Head of caudate nucleus (tissue), 42 donors: ENCODE measurements around the gene C12orf75.
A peak's percentile ranks its signal among the peaks of the same experiment; 100 is the strongest.
"Not testable (repeated sequence)": the region's sequence is repeated elsewhere in the genome, so short reads cannot be mapped to it uniquely, and the experiment has no call there.

ENCODE experiments used
- DNase-seq, 42 donors: peaks; one replicate each; pipeline versions ENCODE4 v3.0.0 to v3.0.0-alpha.2; 2020 to 2021; ENCODE audit warnings: mixed read lengths in 7 of 42
- intact Hi-C: fragments of 100-400 bp; cut with DNase I; formaldehyde crosslinking; loops from one replicate; pipeline ENCODE4 v1.15.0; 2022

Gene C12orf75

GRCh38 chr12:105330283-105330930 is at the start of gene C12orf75:
Gene C12orf75 (plus strand): TSS chr12:105330691. CDS start chr12:105330892, 201 bp downstream.
- peak; percentile 34 to 86 (median 77) for DNase-seq
- intact Hi-C loops = no loop called here

DNA sequence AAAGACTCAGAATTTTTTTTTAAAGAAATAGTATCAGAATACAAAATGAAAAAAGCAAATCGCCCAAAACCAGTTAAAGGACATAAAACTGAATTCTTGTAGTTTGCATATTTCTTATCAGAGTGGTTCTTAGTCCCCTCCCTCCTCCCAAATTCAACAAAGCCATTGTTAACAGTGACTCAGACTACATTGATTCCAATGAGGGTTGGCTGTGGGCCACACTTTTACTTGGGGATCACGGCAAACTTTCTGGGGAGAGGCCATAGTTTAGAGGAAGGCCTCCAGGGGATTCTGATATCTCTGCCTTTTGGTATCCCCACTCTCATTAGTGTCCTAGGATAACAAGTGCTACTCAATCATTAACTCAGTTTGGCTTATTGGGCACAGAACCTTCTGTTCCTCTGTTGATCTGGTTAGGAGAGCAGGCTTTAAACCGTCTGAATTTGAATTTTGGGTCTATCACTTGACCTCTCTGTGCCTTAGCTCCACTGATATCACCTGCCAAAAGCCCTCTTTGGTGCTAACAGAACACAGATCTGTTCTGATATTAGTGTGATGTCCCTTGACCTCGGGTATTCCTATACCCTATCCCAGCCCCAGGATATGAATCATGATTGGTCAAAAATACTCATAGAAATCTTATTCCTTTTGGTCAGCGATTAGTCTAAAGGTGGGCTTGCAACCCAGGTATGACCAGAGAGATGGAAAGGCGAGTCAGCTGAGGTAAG is 49.4 kb upstream of the C12orf75 start:
- no peak for DNase-seq
- intact Hi-C loops = no loop called here

- no peak for DNase-seq
- intact Hi-C loops = no loop called here
Measured at GRCh38 chr12:105281694-105282049, 48.8 kb upstream of the C12orf75 start.

DNA sequence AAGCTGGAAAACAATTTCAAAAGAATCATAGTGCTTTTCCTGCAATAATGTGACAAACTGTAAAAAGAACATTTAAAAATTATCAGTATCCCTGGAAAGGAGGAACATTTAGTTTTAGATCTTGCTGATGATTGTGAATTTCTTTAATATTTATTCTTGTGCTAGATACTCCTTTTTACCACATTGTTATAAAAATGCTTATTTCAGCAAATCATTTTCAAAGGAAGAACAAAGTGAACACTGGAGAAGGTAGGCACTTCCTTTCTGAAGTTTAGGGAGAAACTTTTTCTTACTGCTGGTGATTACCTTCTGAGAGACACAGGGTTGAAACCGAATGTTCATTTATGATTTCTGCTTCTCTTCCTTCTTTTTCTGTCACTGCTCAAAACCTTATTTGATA is 45.1 kb upstream of the C12orf75 start:
- no peak for DNase-seq
- intact Hi-C loops = no loop called here

GRCh38 chr12:105287408-105287807 is 43.1 kb upstream of the C12orf75 start:
- intact Hi-C loops = no loop called here
- DNase-seq = no peak

DNA sequence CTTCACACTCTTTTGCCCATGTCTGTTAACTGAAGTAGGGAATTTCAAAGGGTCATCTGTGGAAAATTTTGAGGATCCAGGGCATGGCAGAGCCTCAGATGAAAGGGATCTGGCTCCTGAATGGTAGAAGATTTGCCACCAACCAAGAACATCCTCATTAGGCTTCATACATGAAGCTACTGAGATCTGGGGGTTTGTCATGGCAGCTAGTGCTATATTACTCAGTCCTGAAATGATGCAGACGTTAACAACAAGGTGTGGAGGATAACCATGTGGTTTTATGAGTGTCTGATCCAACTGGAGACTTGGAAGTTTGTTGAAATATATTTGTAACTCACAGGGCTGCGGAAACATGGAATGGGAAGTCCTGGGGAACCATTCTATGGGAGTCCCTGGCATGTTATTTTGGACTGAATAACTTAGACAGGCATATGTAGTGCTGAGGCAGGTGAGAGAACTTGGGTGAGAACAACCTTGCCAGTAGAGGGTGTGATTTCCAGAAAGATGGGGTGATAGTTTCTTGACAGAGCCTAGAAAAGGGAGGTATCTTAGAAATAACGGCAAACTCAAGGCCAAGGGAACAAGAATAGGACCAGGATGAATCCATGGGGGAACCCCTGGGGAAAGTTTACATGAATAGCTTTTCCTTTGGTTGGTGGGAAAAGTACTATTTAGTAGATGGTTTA is 42.0 kb upstream of the C12orf75 start:
- DNase-seq = no peak
- intact Hi-C loops = no loop called here

- intact Hi-C loops = no loop called here
- no peak for DNase-seq
Measured at GRCh38 chr12:105289114-105289904, 41.2 kb upstream of the C12orf75 start.

- intact Hi-C loops = no loop called here
- DNase-seq = no peak
Measured at GRCh38 chr12:105291531-105291930, 39.0 kb upstream of the C12orf75 start.

DNA sequence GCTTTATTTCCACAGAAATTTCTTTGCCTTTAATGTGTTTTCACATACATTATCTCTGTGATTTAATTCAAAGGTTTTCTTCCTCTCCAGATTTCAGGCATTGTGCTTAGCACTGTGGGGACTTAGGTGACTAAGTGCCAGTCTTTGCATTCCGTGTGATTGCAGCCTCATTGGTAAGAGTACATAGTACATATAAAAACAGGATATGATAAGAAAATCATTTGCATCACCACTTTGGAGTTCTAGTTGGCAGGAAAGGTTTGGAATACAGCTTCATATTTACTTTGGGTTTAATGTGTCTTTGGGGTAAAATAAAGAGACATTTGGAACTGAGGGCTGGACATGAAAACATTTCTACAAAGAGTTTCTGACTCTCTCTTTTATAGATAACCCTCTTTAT is 37.8 kb upstream of the C12orf75 start:
- DNase-seq = no peak
- intact Hi-C loops = no loop called here

GRCh38 chr12:105293187-105293586 is 37.3 kb upstream of the C12orf75 start:
- no peak for DNase-seq
- intact Hi-C loops = no loop called here

DNA sequence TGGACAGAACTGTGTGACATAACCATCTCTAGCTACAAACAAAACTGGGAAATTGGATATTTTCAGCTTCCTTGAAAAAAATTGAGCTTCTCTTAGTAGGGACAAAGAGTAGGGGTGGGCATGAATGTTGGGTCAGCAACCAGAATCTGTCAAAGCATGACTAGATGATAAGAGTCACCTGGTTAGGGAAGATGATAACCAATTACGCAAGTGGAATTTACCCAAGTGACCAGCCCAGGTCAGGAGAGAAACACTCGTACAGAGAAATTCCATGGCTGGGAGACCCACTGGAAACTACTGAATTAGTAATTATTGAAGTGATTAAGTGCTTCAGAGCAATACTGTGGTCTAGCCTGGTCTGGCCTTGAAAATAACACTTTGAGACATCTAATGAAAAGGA is 36.3 kb upstream of the C12orf75 start:
- no peak for DNase-seq
- intact Hi-C loops = no loop called here

GRCh38 chr12:105294886-105295479 is 35.5 kb upstream of the C12orf75 start:
- DNase-seq = no peak
- intact Hi-C loops = no loop called here

DNA sequence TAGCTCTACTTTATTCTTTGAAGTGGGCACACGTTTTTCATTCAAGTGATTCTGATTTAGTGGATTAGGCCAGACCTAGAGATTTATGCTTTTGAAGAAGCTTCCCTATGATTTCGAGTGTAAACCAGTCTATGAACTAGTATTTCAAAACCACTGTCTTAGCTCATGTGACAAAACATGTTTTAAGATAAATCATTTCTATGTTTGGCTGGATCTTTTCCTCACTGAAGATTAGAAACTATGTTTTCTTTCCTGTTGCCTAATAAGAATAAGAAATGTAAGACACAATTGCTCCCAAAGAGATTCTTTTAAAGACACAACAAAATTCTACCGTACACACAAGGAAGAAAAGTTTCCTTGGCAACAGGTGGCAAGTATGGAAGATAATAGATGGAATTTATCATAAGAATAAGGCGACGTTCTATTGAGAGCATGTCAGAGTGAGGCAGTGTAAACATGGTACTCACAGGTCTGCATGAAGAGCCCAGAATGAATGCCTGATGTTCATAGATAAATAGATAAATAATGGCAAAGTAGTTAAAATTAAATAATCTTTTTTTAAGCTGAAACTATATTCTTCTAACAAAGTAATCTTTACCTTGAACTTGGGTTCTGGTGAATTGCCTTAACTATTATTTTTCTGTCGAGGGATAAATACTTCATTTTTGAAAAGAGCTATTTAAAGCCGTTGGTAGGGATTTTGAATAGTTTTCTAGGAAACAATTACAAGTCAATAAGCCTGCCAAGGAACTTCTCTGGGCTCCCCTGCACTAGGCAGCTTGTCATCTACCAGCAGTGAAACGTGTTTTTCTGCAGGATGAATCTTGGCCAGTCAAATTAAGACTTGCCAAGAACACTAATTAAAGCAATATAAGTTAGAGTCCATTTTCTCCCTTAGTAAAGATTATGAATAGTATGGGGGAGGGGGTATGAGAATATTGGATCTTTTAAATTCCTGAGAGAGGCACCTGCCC is 34.1 kb upstream of the C12orf75 start:
- no peak for DNase-seq
- intact Hi-C loops = no loop called here

GRCh38 chr12:105300883-105301282 is 29.6 kb upstream of the C12orf75 start:
- intact Hi-C loops = no loop called here
- no peak for DNase-seq

- no peak for DNase-seq
- intact Hi-C loops = no loop called here
Measured at GRCh38 chr12:105301696-105302095, 28.8 kb upstream of the C12orf75 start.

- intact Hi-C loops = not testable (repeated sequence)
Measured at GRCh38 chr12:105302986-105303385, 27.5 kb upstream of the C12orf75 start.

DNA sequence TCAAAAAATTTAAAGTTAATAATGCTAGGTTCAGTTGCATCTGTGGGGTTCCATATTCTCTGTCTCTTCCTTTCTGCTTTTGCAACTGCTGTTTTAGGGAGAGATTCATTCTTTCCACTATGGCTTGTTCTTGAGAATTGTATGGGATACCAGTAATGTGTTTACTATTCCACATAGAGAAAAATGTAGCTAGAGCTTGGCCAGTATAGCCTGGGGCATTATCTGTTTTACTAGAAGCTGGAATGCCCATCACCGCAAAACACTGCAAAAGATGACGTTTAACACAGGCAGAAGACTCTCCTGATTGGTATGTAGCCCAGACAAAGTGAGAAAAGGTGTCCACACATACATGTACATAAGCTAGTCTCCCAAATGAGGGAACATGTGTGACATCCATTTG is 25.9 kb upstream of the C12orf75 start:
- intact Hi-C loops, DNase-seq: not testable (repeated sequence)

More at GRCh38 chr12:105302986-105303385, 27.5 kb upstream of the C12orf75 start:
- DNase-seq = not testable (repeated sequence)
